Activated T-cell treated with anti-CD3 and anti-CD28 coated beads, Interleukin-2, amount 50 U/mL, for 24 hours (primary cell): ENCODE results near the gene ZBED2.

Experiments used
- DNase-seq: peaks from one replicate; pipeline ENCODE4 v3.0.0-alpha.2; 2020
- H3K27ac Mint-ChIP-seq: 2 replicates; pipeline ENCODE4 v1.8.0; 2020; ENCODE audit warnings: mild to moderate bottlenecking, mixed read lengths
- H3K27me3 Mint-ChIP-seq: 2 replicates; pipeline ENCODE4 v1.8.0; 2020; ENCODE audit warnings: mixed read lengths
- H3K36me3 Mint-ChIP-seq: 2 replicates; pipeline ENCODE4 v1.8.0; 2020; ENCODE audit warnings: low read depth, mixed read lengths
- H3K4me1 Mint-ChIP-seq: 2 replicates; pipeline ENCODE4 v1.8.0; 2020; ENCODE audit warnings: low read depth, mixed read lengths
- H3K4me3 Mint-ChIP-seq: 2 replicates; pipeline ENCODE4 v1.8.0; 2020; ENCODE audit warnings: mild to moderate bottlenecking, moderate library complexity, mixed read lengths
- H3K9me3 Mint-ChIP-seq: 2 replicates; pipeline ENCODE4 v1.8.0; 2020; ENCODE audit warnings: mixed read lengths

Gene ZBED2

GRCh38 chr3:111610612-111611054, 15.5 kb upstream of the ZBED2 start:
- DNase-seq = peak; percentile 70
- Mint-ChIP-seq H3K4me1 (peaks cover 97% of the 10 kb centered on the region), H3K27ac (peak overlapping the region; percentile 97), H3K4me3 (peak overlapping the region; percentile 41), H3K36me3 (peaks cover 64% of the 10 kb centered on the region), H3K9me3 (peaks cover 4% of the 10 kb centered on the region), H3K27me3 (no peaks in the 10 kb centered on the region)

GRCh38 chr3:111610189-111610588, 15.0 kb upstream of the ZBED2 start:
- H3K4me1 Mint-ChIP-seq = peaks cover 97% of the 10 kb centered on the region
- H3K27ac Mint-ChIP-seq = peak overlapping the region; percentile 97
- peak overlapping the region; percentile 41 for H3K4me3 Mint-ChIP-seq
- H3K9me3 Mint-ChIP-seq = peaks cover 4% of the 10 kb centered on the region
- H3K27me3 Mint-ChIP-seq = no peaks in the 10 kb centered on the region
- H3K36me3 Mint-ChIP-seq = peaks cover 67% of the 10 kb centered on the region
- DNase-seq = no peak

- H3K36me3 Mint-ChIP-seq = peaks cover 64% of the 10 kb centered on the region
- H3K27ac Mint-ChIP-seq = peak overlapping the region; percentile 97
- no peak for DNase-seq
- H3K27me3 Mint-ChIP-seq = no peaks in the 10 kb centered on the region
- peak overlapping the region; percentile 23 for H3K4me3 Mint-ChIP-seq
- peaks cover 97% of the 10 kb centered on the region for H3K4me1 Mint-ChIP-seq
- peaks cover 4% of the 10 kb centered on the region for H3K9me3 Mint-ChIP-seq
Measured at GRCh38 chr3:111609700-111610099, 14.6 kb upstream of the ZBED2 start.

GRCh38 chr3:111608383-111608782, 13.2 kb upstream of the ZBED2 start:
- H3K9me3 Mint-ChIP-seq = peaks cover 4% of the 10 kb centered on the region
- H3K4me1 Mint-ChIP-seq = peaks cover 97% of the 10 kb centered on the region
- DNase-seq = no peak
- no peaks in the 10 kb centered on the region for H3K27me3 Mint-ChIP-seq
- H3K27ac Mint-ChIP-seq = peak overlapping the region; percentile 95
- peaks cover 67% of the 10 kb centered on the region for H3K36me3 Mint-ChIP-seq
- H3K4me3 Mint-ChIP-seq = peak overlapping the region; percentile 35

GRCh38 chr3:111607240-111607920, 12.2 kb upstream of the ZBED2 start:
- peak overlapping the region; percentile 35 for H3K4me3 Mint-ChIP-seq
- H3K36me3 Mint-ChIP-seq = peaks cover 66% of the 10 kb centered on the region
- no peaks in the 10 kb centered on the region for H3K27me3 Mint-ChIP-seq
- H3K27ac Mint-ChIP-seq = peak overlapping the region; percentile 95
- H3K4me1 Mint-ChIP-seq = peaks cover 97% of the 10 kb centered on the region
- DNase-seq = no peak
- H3K9me3 Mint-ChIP-seq = peaks cover 4% of the 10 kb centered on the region

- Mint-ChIP-seq H3K4me1 (peaks cover 92% of the 10 kb centered on the region), H3K27ac (peak overlapping the region; percentile 95), H3K4me3 (peak overlapping the region; percentile 64), H3K36me3 (peaks cover 75% of the 10 kb centered on the region), H3K27me3 (no peaks in the 10 kb centered on the region), H3K9me3 (peaks cover 4% of the 10 kb centered on the region)
- no peak for DNase-seq
Measured at GRCh38 chr3:111605493-111605892, 10.3 kb upstream of the ZBED2 start.

- Mint-ChIP-seq H3K27me3 (no peaks in the 10 kb centered on the region), H3K9me3 (peaks cover 4% of the 10 kb centered on the region), H3K4me1 (peaks cover 92% of the 10 kb centered on the region), H3K27ac (peak overlapping the region; percentile 95), H3K4me3 (peak overlapping the region; percentile 64), H3K36me3 (peaks cover 80% of the 10 kb centered on the region)
- no peak for DNase-seq
Measured at GRCh38 chr3:111605018-111605417, 9.9 kb upstream of the ZBED2 start.

GRCh38 chr3:111604119-111604518, 9.0 kb upstream of the ZBED2 start:
- Mint-ChIP-seq H3K4me3 (peak overlapping the region; percentile 64), H3K9me3 (peaks cover 4% of the 10 kb centered on the region), H3K4me1 (peaks cover 89% of the 10 kb centered on the region), H3K27ac (peak overlapping the region; percentile 95), H3K36me3 (peaks cover 83% of the 10 kb centered on the region), H3K27me3 (no peaks in the 10 kb centered on the region)
- peak; percentile 67 for DNase-seq

- Mint-ChIP-seq H3K36me3 (peaks cover 79% of the 10 kb centered on the region), H3K4me3 (peak overlapping the region; percentile 20), H3K4me1 (peaks cover 85% of the 10 kb centered on the region), H3K27me3 (no peaks in the 10 kb centered on the region), H3K9me3 (peaks cover 4% of the 10 kb centered on the region), H3K27ac (peak overlapping the region; percentile 95)
- DNase-seq = no peak
Measured at GRCh38 chr3:111603679-111604078, 8.5 kb upstream of the ZBED2 start.

GRCh38 chr3:111601810-111602209, 6.7 kb upstream of the ZBED2 start:
- peak overlapping the region; percentile 80 for H3K27ac Mint-ChIP-seq
- H3K27me3 Mint-ChIP-seq = no peaks in the 10 kb centered on the region
- H3K36me3 Mint-ChIP-seq = peaks cover 79% of the 10 kb centered on the region
- H3K9me3 Mint-ChIP-seq = peaks cover 3% of the 10 kb centered on the region
- no peak for DNase-seq
- no peak overlapping the region for H3K4me3 Mint-ChIP-seq
- H3K4me1 Mint-ChIP-seq = peaks cover 87% of the 10 kb centered on the region

- no peaks in the 10 kb centered on the region for H3K27me3 Mint-ChIP-seq
- no peak overlapping the region for H3K4me3 Mint-ChIP-seq
- DNase-seq = no peak
- peak overlapping the region; percentile 94 for H3K27ac Mint-ChIP-seq
- H3K9me3 Mint-ChIP-seq = no peaks in the 10 kb centered on the region
- peaks cover 73% of the 10 kb centered on the region for H3K4me1 Mint-ChIP-seq
- H3K36me3 Mint-ChIP-seq = peaks cover 75% of the 10 kb centered on the region
Measured at GRCh38 chr3:111598552-111598951, 3.4 kb upstream of the ZBED2 start.

GRCh38 chr3:111598139-111598538, 3.0 kb upstream of the ZBED2 start:
- Mint-ChIP-seq H3K9me3 (no peaks in the 10 kb centered on the region), H3K4me1 (peaks cover 70% of the 10 kb centered on the region), H3K4me3 (peak overlapping the region; percentile 29), H3K36me3 (peaks cover 75% of the 10 kb centered on the region), H3K27ac (peak overlapping the region; percentile 94), H3K27me3 (no peaks in the 10 kb centered on the region)
- DNase-seq = no peak

GRCh38 chr3:111596328-111596727, 1.2 kb upstream of the ZBED2 start:
- H3K27me3 Mint-ChIP-seq = no peaks in the 10 kb centered on the region
- peaks cover 62% of the 10 kb centered on the region for H3K4me1 Mint-ChIP-seq
- peak overlapping the region; percentile 92 for H3K27ac Mint-ChIP-seq
- H3K9me3 Mint-ChIP-seq = no peaks in the 10 kb centered on the region
- peak overlapping the region; percentile 91 for H3K4me3 Mint-ChIP-seq
- DNase-seq = no peak
- H3K36me3 Mint-ChIP-seq = peaks cover 79% of the 10 kb centered on the region

GRCh38 chr3:111594781-111595180, 365 bp downstream of the ZBED2 start:
- peak overlapping the region; percentile 91 for H3K4me3 Mint-ChIP-seq
- peak overlapping the region; percentile 92 for H3K27ac Mint-ChIP-seq
- H3K27me3 Mint-ChIP-seq = no peaks in the 10 kb centered on the region
- H3K4me1 Mint-ChIP-seq = peaks cover 64% of the 10 kb centered on the region
- no peaks in the 10 kb centered on the region for H3K9me3 Mint-ChIP-seq
- peaks cover 80% of the 10 kb centered on the region for H3K36me3 Mint-ChIP-seq
- DNase-seq = no peak

- Mint-ChIP-seq H3K9me3 (no peaks in the 10 kb centered on the region), H3K36me3 (peaks cover 84% of the 10 kb centered on the region), H3K4me3 (peak overlapping the region; percentile 91)
Measured at GRCh38 chr3:111594205-111594604, 941 bp downstream of the ZBED2 start.

More at GRCh38 chr3:111594205-111594604, 941 bp downstream of the ZBED2 start:
- Mint-ChIP-seq H3K27ac (peak overlapping the region; percentile 92), H3K4me1 (peaks cover 67% of the 10 kb centered on the region), H3K27me3 (no peaks in the 10 kb centered on the region)
- no peak for DNase-seq
